SK-N-SH treated with all-trans-retinoic acid at 6 μM for 48 hours (cell line): ENCODE results near the gene SPATA1.

Experiments used
- ATAC-seq: fragments of 200-7000 bp; cut with Tn5 transposase; 3 replicates; pipeline ENCODE4 v1.9.1; 2020; ENCODE audit warnings: mild to moderate bottlenecking, moderate library complexity
- ISL1 ChIP-seq: fragments of 250-450 bp; sonication (Bioruptor Pico); IDR thresholded peaks from 2 replicates; pipeline ENCODE4 v2.1.2; 2022; ENCODE audit warnings: mild to moderate bottlenecking, moderate library complexity
- OSR1 ChIP-seq: fragments of 250-450 bp; sonication (Bioruptor Pico); IDR thresholded peaks from 2 replicates; pipeline ENCODE4 v1.8.0; 2022; ENCODE audit warnings: moderate library complexity, mild to moderate bottlenecking, inconsistent platforms
- PPARA ChIP-seq: fragments of 250-450 bp; sonication (Bioruptor Pico); IDR thresholded peaks from 2 replicates; pipeline ENCODE4 v1.5.0; 2020; ENCODE audit warnings: mild to moderate bottlenecking, borderline replicate concordance
- TCF4 ChIP-seq: fragments of 250-450 bp; sonication (Bioruptor Pico); IDR thresholded peaks from 2 replicates; pipeline ENCODE4 v1.8.0; 2021; ENCODE audit warnings: mild to moderate bottlenecking, moderate library complexity, borderline replicate concordance
- TOX ChIP-seq: fragments of 250-450 bp; sonication (Bioruptor Pico); IDR thresholded peaks from 2 replicates; pipeline ENCODE4 v1.8.0; 2021; ENCODE audit warnings: mild to moderate bottlenecking, moderate library complexity, borderline replicate concordance
- ZC3H10 ChIP-seq: fragments of 250-450 bp; sonication (Bioruptor Pico); IDR thresholded peaks from 2 replicates; pipeline ENCODE4 v1.5.1; 2021; ENCODE audit warnings: mild to moderate bottlenecking, moderate library complexity
- ZFP3 ChIP-seq: fragments of 250-450 bp; sonication (Bioruptor Pico); IDR thresholded peaks from 2 replicates; pipeline ENCODE4 v1.5.0; 2020; ENCODE audit warnings: mild to moderate bottlenecking, moderate library complexity
- ZFP30 ChIP-seq: fragments of 450-650 bp; formaldehyde crosslinking; IDR thresholded peaks from 2 replicates; pipeline ENCODE4 v1.5.0; 2022; ENCODE audit warnings: mild to moderate bottlenecking, moderate library complexity
- ZNF565 ChIP-seq: fragments of 450-650 bp; formaldehyde crosslinking; conservative IDR thresholded peaks from 2 replicates; pipeline ENCODE4 v1.5.0; 2020; ENCODE audit warnings: low read depth, mild to moderate bottlenecking, moderate library complexity
- ZNF70 ChIP-seq: fragments of 450-650 bp; formaldehyde crosslinking; IDR thresholded peaks from 2 replicates; pipeline ENCODE4 v1.5.0; 2020; ENCODE audit warnings: mild to moderate bottlenecking, moderate library complexity
- TF ChIP-seq, protein P1 (sequence below): fragments of 250-450 bp; sonication (Bioruptor Pico); IDR thresholded peaks from 2 replicates; pipeline ENCODE4 v1.5.1; 2021; ENCODE audit warnings: mild to moderate bottlenecking, moderate library complexity
- TF ChIP-seq, protein P2 (sequence below): fragments of 250-450 bp; sonication (Bioruptor Pico); IDR thresholded peaks from 2 replicates; pipeline ENCODE4 v1.8.0; 2020; ENCODE audit warnings: mild to moderate bottlenecking, moderate library complexity, borderline replicate concordance
- TF ChIP-seq, protein P3 (sequence below): fragments of 250-450 bp; sonication (Bioruptor Pico); IDR thresholded peaks from 2 replicates; pipeline ENCODE4 v1.8.0; 2021; ENCODE audit warnings: low read depth, mild to moderate bottlenecking, moderate library complexity, borderline replicate concordance
- TF ChIP-seq, protein P4 (sequence below): fragments of 250-450 bp; sonication (Bioruptor Pico); IDR thresholded peaks from 2 replicates; pipeline ENCODE4 v1.5.0; 2020; ENCODE audit warnings: mild to moderate bottlenecking, moderate library complexity

The SPATA1 gene

DNA sequence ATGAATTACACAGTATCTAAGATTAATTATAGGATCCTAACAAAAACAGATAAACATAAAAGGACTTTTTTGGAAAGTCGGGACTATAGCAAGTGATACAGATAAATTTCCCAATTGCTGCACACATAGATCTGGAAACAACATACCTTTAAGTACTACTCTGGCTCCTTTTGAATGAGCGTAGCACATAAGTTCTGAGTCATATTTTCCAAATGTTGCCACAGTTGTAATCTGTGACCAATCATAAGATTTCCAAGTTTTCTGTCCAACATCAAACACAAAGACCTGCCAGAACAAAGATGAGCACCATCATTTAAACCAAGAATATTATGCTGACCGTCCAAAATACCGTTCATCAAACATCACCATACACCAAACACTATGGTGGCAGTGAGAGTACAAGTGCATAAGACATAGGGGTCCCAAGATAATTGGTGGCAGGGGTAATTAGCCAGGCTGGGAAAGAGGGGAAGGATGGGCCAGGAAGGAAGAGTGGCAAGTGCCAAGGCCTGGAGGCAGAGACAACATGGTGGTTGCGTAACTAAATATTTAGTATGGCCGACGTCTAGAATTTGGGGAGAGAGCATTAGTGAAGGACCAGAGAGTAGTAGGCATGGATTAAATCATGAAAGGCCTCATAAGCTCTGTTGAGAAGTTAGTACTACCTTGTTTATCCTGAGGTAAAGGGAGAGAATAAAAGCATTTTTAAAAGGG is 64.4 kb downstream of the SPATA1 start:
- TF ChIP-seq, protein P1, sequence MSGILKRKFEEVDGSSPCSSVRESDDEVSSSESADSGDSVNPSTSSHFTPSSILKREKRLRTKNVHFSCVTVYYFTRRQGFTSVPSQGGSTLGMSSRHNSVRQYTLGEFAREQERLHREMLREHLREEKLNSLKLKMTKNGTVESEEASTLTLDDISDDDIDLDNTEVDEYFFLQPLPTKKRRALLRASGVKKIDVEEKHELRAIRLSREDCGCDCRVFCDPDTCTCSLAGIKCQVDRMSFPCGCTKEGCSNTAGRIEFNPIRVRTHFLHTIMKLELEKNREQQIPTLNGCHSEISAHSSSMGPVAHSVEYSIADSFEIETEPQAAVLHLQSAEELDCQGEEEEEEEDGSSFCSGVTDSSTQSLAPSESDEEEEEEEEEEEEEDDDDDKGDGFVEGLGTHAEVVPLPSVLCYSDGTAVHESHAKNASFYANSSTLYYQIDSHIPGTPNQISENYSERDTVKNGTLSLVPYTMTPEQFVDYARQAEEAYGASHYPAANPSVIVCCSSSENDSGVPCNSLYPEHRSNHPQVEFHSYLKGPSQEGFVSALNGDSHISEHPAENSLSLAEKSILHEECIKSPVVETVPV (CRISPR knock-in tag): no peak
- no peak for TF ChIP-seq ZFP3 (CRISPR knock-in tag)
- no peak for ATAC-seq

DNA sequence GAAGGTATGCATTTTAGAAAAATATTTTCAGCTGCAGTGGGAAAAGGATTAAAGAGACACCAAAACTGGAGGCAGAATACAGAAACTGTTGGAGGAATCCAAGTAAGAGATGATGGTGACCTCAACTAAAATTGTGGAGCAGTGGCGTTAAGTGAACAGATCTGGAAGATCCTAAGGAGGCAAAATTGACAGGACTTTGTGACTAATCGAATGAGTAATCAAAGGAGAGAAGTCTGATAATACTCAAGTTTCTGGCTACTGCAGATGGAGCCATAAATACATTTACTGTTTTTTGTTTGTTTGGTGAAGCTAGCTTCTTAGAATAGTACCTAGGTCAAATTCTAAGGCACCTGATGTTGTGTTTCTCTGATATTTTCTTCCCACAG is 65.0 kb downstream of the SPATA1 start:
- no peak for ATAC-seq
- TF ChIP-seq ZFP30 (CRISPR knock-in tag) (no peak), OSR1 (CRISPR knock-in tag) (no peak), ZNF70 (CRISPR knock-in tag) (no peak), ZC3H10 (no peak), TCF4 (CRISPR knock-in tag) (no peak), TOX (CRISPR knock-in tag) (no peak), PPARA (no peak), ZNF565 (CRISPR knock-in tag) (no peak), ZFP3 (CRISPR knock-in tag) (no peak), ISL1 (CRISPR knock-in tag) (no peak)
- TF ChIP-seq, protein P2, sequence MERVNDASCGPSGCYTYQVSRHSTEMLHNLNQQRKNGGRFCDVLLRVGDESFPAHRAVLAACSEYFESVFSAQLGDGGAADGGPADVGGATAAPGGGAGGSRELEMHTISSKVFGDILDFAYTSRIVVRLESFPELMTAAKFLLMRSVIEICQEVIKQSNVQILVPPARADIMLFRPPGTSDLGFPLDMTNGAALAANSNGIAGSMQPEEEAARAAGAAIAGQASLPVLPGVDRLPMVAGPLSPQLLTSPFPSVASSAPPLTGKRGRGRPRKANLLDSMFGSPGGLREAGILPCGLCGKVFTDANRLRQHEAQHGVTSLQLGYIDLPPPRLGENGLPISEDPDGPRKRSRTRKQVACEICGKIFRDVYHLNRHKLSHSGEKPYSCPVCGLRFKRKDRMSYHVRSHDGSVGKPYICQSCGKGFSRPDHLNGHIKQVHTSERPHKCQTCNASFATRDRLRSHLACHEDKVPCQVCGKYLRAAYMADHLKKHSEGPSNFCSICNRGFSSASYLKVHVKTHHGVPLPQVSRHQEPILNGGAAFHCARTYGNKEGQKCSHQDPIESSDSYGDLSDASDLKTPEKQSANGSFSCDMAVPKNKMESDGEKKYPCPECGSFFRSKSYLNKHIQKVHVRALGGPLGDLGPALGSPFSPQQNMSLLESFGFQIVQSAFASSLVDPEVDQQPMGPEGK: no peak
- TF ChIP-seq, protein P1 (CRISPR knock-in tag): no peak
- TF ChIP-seq, protein P3, sequence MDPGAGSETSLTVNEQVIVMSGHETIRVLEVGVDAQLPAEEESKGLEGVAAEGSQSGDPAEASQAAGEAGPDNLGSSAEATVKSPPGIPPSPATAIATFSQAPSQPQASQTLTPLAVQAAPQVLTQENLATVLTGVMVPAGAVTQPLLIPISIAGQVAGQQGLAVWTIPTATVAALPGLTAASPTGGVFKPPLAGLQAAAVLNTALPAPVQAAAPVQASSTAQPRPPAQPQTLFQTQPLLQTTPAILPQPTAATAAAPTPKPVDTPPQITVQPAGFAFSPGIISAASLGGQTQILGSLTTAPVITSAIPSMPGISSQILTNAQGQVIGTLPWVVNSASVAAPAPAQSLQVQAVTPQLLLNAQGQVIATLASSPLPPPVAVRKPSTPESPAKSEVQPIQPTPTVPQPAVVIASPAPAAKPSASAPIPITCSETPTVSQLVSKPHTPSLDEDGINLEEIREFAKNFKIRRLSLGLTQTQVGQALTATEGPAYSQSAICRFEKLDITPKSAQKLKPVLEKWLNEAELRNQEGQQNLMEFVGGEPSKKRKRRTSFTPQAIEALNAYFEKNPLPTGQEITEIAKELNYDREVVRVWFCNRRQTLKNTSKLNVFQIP (CRISPR knock-in tag): no peak
- TF ChIP-seq, protein P4, sequence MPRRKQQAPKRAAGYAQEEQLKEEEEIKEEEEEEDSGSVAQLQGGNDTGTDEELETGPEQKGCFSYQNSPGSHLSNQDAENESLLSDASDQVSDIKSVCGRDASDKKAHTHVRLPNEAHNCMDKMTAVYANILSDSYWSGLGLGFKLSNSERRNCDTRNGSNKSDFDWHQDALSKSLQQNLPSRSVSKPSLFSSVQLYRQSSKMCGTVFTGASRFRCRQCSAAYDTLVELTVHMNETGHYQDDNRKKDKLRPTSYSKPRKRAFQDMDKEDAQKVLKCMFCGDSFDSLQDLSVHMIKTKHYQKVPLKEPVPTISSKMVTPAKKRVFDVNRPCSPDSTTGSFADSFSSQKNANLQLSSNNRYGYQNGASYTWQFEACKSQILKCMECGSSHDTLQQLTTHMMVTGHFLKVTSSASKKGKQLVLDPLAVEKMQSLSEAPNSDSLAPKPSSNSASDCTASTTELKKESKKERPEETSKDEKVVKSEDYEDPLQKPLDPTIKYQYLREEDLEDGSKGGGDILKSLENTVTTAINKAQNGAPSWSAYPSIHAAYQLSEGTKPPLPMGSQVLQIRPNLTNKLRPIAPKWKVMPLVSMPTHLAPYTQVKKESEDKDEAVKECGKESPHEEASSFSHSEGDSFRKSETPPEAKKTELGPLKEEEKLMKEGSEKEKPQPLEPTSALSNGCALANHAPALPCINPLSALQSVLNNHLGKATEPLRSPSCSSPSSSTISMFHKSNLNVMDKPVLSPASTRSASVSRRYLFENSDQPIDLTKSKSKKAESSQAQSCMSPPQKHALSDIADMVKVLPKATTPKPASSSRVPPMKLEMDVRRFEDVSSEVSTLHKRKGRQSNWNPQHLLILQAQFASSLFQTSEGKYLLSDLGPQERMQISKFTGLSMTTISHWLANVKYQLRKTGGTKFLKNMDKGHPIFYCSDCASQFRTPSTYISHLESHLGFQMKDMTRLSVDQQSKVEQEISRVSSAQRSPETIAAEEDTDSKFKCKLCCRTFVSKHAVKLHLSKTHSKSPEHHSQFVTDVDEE (CRISPR knock-in tag): no peak
- TF ChIP-seq, all 23 proteins: peak for 0

DNA sequence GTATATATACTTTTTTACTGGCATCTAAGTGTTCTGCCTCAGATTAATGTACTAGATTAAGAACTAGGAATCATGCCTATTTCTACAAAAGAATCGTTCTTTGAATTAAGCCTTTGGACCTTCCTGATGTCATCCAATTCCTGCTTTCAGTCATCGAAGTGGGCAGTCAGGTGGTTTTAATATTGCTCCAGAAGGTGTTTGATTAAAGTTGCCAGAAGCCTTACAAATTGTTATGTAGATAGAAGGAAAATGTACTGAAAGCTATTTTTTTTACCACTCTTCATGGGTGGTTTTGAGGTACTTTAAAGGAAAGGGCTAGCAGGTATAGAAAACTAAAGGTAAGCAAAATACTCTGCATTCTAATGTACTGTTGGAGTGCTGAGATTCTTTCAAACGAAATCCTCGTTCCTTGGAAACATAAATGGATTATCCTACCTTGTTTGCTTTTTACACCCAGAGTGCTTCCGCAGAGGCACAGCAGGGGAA is 67.3 kb downstream of the SPATA1 start:
- no peak for TF ChIP-seq OSR1 (CRISPR knock-in tag)
- no peak for TF ChIP-seq ZFP30 (CRISPR knock-in tag)
- no peak for TF ChIP-seq PPARA
- TF ChIP-seq, protein P3 (CRISPR knock-in tag): no peak
- TF ChIP-seq, protein P4 (CRISPR knock-in tag): no peak
- TF ChIP-seq, protein P1 (CRISPR knock-in tag): no peak
- TF ChIP-seq, all 23 proteins: peak for 0
- ATAC-seq: no peak; the same call in 2 of the 3 replicates
